Measurements from ENCODE around the gene TMEM132D. TPM values are rescaled to one million over a fixed set of nuclear protein-coding genes. Genes with fewer than 3 reads are reported as not detected.

Gene TMEM132D
- total RNA-seq, 4 donors from 2014 or later: 0.15 to 0.94 TPM; not detected in 2

DNA sequence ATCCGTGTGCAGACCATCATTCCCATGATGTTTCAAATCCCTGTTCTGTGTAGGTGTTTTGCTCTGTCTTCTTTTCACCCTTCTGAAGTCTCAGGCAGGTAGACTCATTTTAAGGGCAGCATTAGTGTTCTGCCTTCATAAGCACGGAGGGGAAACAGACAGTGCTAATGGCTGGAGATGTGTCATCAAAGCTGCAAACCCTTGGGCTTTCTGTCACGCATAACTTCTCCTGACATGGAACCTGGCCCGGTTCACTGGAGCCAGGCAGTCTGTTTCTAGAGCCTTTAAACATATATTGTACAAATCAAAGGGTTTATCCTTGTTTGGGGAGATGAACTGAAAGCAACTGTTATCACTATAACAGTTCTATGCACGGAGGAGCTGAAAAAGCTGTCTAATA lies 141.4 kb downstream of the TMEM132D start:
- no peak overlapping the region for H3K4me3 ChIP-seq
- no peak overlapping the region for H3K27ac ChIP-seq
- TF ChIP-seq EP300 (IDR thresholded peaks at IDR 0.05) (no peak), POLR2A (IDR thresholded peaks at IDR 0.05) (no peak), POLR2AphosphoS5 (IDR thresholded peaks at IDR 0.05) (no peak)
- TF ChIP-seq, protein P1, sequence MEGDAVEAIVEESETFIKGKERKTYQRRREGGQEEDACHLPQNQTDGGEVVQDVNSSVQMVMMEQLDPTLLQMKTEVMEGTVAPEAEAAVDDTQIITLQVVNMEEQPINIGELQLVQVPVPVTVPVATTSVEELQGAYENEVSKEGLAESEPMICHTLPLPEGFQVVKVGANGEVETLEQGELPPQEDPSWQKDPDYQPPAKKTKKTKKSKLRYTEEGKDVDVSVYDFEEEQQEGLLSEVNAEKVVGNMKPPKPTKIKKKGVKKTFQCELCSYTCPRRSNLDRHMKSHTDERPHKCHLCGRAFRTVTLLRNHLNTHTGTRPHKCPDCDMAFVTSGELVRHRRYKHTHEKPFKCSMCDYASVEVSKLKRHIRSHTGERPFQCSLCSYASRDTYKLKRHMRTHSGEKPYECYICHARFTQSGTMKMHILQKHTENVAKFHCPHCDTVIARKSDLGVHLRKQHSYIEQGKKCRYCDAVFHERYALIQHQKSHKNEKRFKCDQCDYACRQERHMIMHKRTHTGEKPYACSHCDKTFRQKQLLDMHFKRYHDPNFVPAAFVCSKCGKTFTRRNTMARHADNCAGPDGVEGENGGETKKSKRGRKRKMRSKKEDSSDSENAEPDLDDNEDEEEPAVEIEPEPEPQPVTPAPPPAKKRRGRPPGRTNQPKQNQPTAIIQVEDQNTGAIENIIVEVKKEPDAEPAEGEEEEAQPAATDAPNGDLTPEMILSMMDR (IDR thresholded peaks at IDR 0.05): no peak
- no peaks in the 10 kb centered on the region for H3K36me3 ChIP-seq
- H3K4me1 ChIP-seq: no peaks in the 10 kb centered on the region
- H3K9me3 ChIP-seq: peaks cover 0 to 24% (median 0%) of the 10 kb centered on the region in 3 donors
- 71% methylated on average over 3 of the region's 5 CpGs for WGBS, 2 donors (ENCODE audit: low coverage in 1 of 2)
- no peak for ATAC-seq
- H3K27me3 ChIP-seq: peaks cover 11% of the 10 kb centered on the region

DNA sequence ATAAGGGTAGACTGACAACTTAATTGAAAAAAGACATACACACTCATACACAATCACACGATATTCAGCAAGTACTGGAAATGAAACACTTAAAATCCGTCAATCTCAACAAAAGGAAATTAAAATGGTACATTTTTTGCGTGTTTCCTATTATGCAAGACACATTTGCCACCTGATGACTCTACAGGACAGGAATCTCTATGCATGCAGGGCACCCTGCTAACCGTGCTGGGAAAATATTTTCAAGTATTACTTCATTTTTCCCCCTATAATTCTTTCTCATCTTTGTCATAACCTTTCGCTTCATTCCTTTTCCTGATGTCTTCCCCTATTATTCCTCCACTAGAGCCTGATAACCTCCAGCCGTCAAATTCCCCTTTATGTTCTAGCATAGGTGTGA lies 150.2 kb downstream of the TMEM132D start:
- Histone ChIP-seq H3K36me3 (no peaks in the 10 kb centered on the region), H3K4me1 (no peaks in the 10 kb centered on the region), H3K27me3 (no peaks in the 10 kb centered on the region), H3K27ac (no peak overlapping the region), H3K9me3 (no peaks in the 10 kb centered on the region), H3K4me3 (no peak overlapping the region)
- TF ChIP-seq, protein P1 (IDR thresholded peaks at IDR 0.05): no peak
- TF ChIP-seq EP300 (IDR thresholded peaks at IDR 0.05) (no peak), POLR2AphosphoS5 (IDR thresholded peaks at IDR 0.05) (no peak), POLR2A (IDR thresholded peaks at IDR 0.05) (no peak)
- ATAC-seq: no peak
- 70 to 79% methylated on average over 5 to 6 of the region's 6 CpGs for WGBS, 2 donors (ENCODE audit: low coverage in 1 of 2)

DNA sequence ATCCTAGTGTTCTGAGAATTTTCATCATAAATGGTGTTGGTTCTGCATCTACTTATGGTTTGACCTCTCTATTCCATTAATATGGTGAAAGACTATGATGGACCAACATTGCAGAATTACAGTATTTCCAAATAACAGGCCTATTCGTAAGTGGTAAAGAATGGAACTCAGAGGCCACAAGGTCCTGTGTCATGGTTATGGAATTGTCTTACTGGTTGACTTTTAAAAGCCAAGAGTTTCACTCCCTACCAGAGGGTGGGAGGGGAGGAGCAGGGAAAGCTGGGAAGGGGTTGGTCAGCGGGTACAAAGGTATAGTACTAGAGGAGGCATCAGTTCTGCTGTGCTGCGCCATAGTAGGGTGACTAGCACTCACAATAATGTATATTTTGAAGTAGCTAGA lies 153.4 kb downstream of the TMEM132D start:
- Histone ChIP-seq H3K4me1 (no peaks in the 10 kb centered on the region), H3K27ac (no peak overlapping the region), H3K4me3 (no peak overlapping the region), H3K9me3 (peaks cover 0 to 5% (median 0%) of the 10 kb centered on the region in 3 donors), H3K27me3 (no peaks in the 10 kb centered on the region), H3K36me3 (no peaks in the 10 kb centered on the region)
- ATAC-seq: no peak
- 57 to 83% methylated on average over 2 to 3 of the region's 3 CpGs for whole genome bisulfite sequencing, 2 donors (ENCODE audit: low coverage in 1 of 2)
- TF ChIP-seq, protein P1 (IDR thresholded peaks at IDR 0.05): no peak
- no peak for TF ChIP-seq POLR2AphosphoS5 (IDR thresholded peaks at IDR 0.05)
- no peak for TF ChIP-seq POLR2A (IDR thresholded peaks at IDR 0.05)
- no peak for TF ChIP-seq EP300 (IDR thresholded peaks at IDR 0.05)

DNA sequence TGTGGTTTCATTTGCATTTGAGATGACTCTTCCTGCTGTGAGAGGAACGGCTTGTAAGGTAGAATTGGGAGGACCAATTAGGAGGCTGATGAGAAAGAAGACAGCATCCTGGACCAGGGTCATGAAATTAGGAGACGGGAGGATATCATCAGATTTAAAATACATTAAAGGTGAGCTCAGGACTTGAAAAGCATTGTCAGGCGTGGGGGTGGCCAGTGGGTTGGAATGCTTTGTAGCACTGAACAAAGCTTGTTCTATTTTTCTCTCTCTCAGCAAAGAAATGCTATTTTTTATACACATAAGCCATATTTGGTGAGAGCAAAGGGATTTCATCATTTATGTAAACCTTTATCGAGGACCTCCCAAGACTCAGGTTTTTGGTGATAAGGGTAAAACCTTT lies 157.5 kb downstream of the TMEM132D start:
- TF ChIP-seq POLR2A (IDR thresholded peaks at IDR 0.05): no peak
- no peak overlapping the region for H3K4me3 ChIP-seq
- H3K27me3 ChIP-seq: no peaks in the 10 kb centered on the region
- no peaks in the 10 kb centered on the region for H3K4me1 ChIP-seq
- WGBS, 2 donors (ENCODE audit: low coverage in 1 of 2): 60 to 81% methylated on average over 4 of the region's 4 CpGs
- no peak overlapping the region for H3K27ac ChIP-seq
- no peaks in the 10 kb centered on the region for H3K36me3 ChIP-seq
- ATAC-seq: no peak
- H3K9me3 ChIP-seq: peaks cover 0 to 17% (median 0%) of the 10 kb centered on the region in 3 donors

DNA sequence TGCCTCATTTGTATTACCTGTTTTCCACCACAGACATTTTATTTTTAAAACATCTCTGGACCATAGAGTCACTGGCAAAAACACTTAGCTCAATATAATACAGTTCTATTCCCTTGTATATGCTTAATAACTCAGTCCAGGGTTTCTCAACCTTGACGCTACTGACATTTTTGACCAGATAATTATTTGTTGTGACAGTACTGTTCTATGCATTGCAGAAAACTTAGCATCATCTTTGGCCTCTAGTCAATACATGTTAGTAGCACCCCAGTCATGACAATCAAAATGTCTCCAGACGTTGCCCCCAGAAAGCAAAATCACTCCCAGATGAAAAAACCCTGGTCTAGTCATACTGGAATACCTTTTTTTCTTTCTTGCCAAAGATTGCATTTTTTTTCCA lies 174.7 kb downstream of the TMEM132D start:
- 69 to 75% methylated on average over 2 of the region's 2 CpGs for WGBS, 2 donors (ENCODE audit: low coverage in 1 of 2)
- peaks cover 8% of the 10 kb centered on the region for H3K27me3 ChIP-seq
- H3K4me3 ChIP-seq: no peak overlapping the region
- H3K27ac ChIP-seq: no peak overlapping the region
- no peaks in the 10 kb centered on the region for H3K4me1 ChIP-seq
- no peak for ATAC-seq
- H3K9me3 ChIP-seq: peaks cover 0 to 38% (median 0%) of the 10 kb centered on the region in 3 donors
- H3K36me3 ChIP-seq: no peaks in the 10 kb centered on the region
- TF ChIP-seq POLR2A (IDR thresholded peaks at IDR 0.05) (no peak), EP300 (IDR thresholded peaks at IDR 0.05) (no peak)
- TF ChIP-seq, protein P1 (IDR thresholded peaks at IDR 0.05): no peak

Measured in gastroesophageal sphincter (tissue), 4 donors.